HUES64 (cell line): ENCODE data around the gene RPS10. TPM values are rescaled to one million over a fixed set of nuclear protein-coding genes. Genes with fewer than 3 reads are reported as not detected.

Source experiments
- H3K27ac ChIP-seq: 2 replicates; pipeline ENCODE4 v1.7.0; 2013; ENCODE audit warnings: low read depth, low read length, inconsistent platforms
- H3K27me3 ChIP-seq: 2 replicates; pipeline ENCODE4 v1.6.1; 2013; ENCODE audit warnings: mild to moderate bottlenecking, low read length; ENCODE audit not compliant: insufficient read depth
- H3K36me3 ChIP-seq: 2 replicates; pipeline ENCODE4 v1.6.1; 2013; ENCODE audit warnings: mild to moderate bottlenecking, low read length; ENCODE audit not compliant: insufficient read depth
- H3K4me1 ChIP-seq: 2 replicates; pipeline ENCODE4 v1.6.1; 2013; ENCODE audit warnings: mild to moderate bottlenecking, low read length, moderate library complexity; ENCODE audit not compliant: insufficient read depth
- H3K4me3 ChIP-seq: 2 replicates; pipeline ENCODE4 v1.5.1; 2013; ENCODE audit warnings: mild to moderate bottlenecking, low read length, moderate library complexity
- H3K9ac ChIP-seq: 2 replicates; pipeline ENCODE4 v1.6.1; 2013; ENCODE audit warnings: mild to moderate bottlenecking, low read depth, low read length
- H3K9me3 ChIP-seq: 2 replicates; pipeline ENCODE4 v1.6.1; 2013; ENCODE audit warnings: low read depth, low read length; ENCODE audit not compliant: insufficient read depth
- WGBS: fragments of 150-250, 120-280 bp; methylation state at CpG from one replicate; pipeline ENCODE4 v1.1.7; 2013; ENCODE audit warnings: missing lambda C conversion rate; 5-methylcytosine and 5-hydroxymethylcytosine counted together
- polyA plus RNA-seq, 2 experiments: library from polyadenylated mRNA; stranded (reverse); fragments of 50-300 nt; gene quantifications; one replicate each; pipeline ENCODE4 v1.2.3, GENCODE V29; 2013

Gene RPS10
- polyA plus RNA-seq (2013, experiment 1 of 2), result 2,257 TPM
- 2,287 TPM for polyA plus RNA-seq (2013, experiment 2 of 2)

GRCh38 chr6:34425498-34426410, at the start of gene RPS10:
TSS of gene RPS10 (minus strand) at chr6:34426069. CDS start at chr6:34425221, 848 bp downstream.
- Histone ChIP-seq H3K27ac (peak within 1 kb of the TSS; percentile 84), H3K27me3 (no peaks in the 10 kb centered on the region), H3K9me3 (peaks cover 3% of the 10 kb centered on the region; the same call in 1 of the 2 replicates), H3K36me3 (peaks cover 47% of the 10 kb centered on the region), H3K4me3 (peak within 1 kb of the TSS; percentile 98), H3K9ac (peak within 1 kb of the TSS; percentile 100), H3K4me1 (peaks cover 8% of the 10 kb centered on the region; the same call in 1 of the 2 replicates)
- WGBS, result 1% methylated on average over 54 of the region's 58 CpGs

- Histone ChIP-seq H3K4me1 (0 out of 2 replicates have a peak, but pooled peaks cover 6% of the 10 kb centered on the region), H3K9ac (no peak overlapping the region), H3K4me3 (no peak overlapping the region), H3K27ac (no peak overlapping the region), H3K36me3 (no peaks in the 10 kb centered on the region), H3K9me3 (peaks cover 5% of the 10 kb centered on the region; the same call in 1 of the 2 replicates), H3K27me3 (no peaks in the 10 kb centered on the region)
- WGBS, result 74% methylated on average over 5 of the region's 5 CpGs
Observed at GRCh38 chr6:34475238-34475682, 49.4 kb upstream of the RPS10 start.

- Histone ChIP-seq H3K27ac (no peak overlapping the region), H3K4me3 (no peak overlapping the region), H3K9me3 (peaks cover 5% of the 10 kb centered on the region; the same call in 1 of the 2 replicates), H3K9ac (no peak overlapping the region), H3K27me3 (no peaks in the 10 kb centered on the region), H3K4me1 (0 out of 2 replicates have a peak, but pooled peaks cover 6% of the 10 kb centered on the region), H3K36me3 (no peaks in the 10 kb centered on the region)
- WGBS, result 90% methylated on average over 2 of the region's 2 CpGs
Observed at GRCh38 chr6:34474754-34475153, 48.9 kb upstream of the RPS10 start.

GRCh38 chr6:34473967-34474366, 48.1 kb upstream of the RPS10 start:
- H3K36me3 ChIP-seq, result no peaks in the 10 kb centered on the region
- 0 out of 2 replicates have a peak, but pooled peaks cover 6% of the 10 kb centered on the region for H3K4me1 ChIP-seq
- peaks cover 5% of the 10 kb centered on the region; the same call in 1 of the 2 replicates for H3K9me3 ChIP-seq
- H3K4me3 ChIP-seq, result no peak overlapping the region
- H3K9ac ChIP-seq, result no peak overlapping the region
- H3K27ac ChIP-seq, result no peak overlapping the region
- no peaks in the 10 kb centered on the region for H3K27me3 ChIP-seq
- WGBS, result no CpG with 5 or more reads among the region's 1 CpG

GRCh38 chr6:34472425-34472824, 46.6 kb upstream of the RPS10 start:
- Histone ChIP-seq H3K36me3 (no peaks in the 10 kb centered on the region), H3K9ac (no peak overlapping the region), H3K27me3 (no peaks in the 10 kb centered on the region), H3K27ac (no peak overlapping the region), H3K4me1 (0 out of 2 replicates have a peak, but pooled peaks cover 6% of the 10 kb centered on the region), H3K9me3 (peaks cover 5% of the 10 kb centered on the region; the same call in 1 of the 2 replicates), H3K4me3 (no peak overlapping the region)
- 96% methylated on average over 3 of the region's 5 CpGs for WGBS

GRCh38 chr6:34469499-34469898, 43.6 kb upstream of the RPS10 start:
- peaks cover 17% of the 10 kb centered on the region for H3K27me3 ChIP-seq
- peaks cover 5% of the 10 kb centered on the region; the same call in 1 of the 2 replicates for H3K9me3 ChIP-seq
- no peak overlapping the region for H3K9ac ChIP-seq
- no peaks in the 10 kb centered on the region for H3K36me3 ChIP-seq
- H3K4me1 ChIP-seq, result 0 out of 2 replicates have a peak, but pooled peaks cover 3% of the 10 kb centered on the region
- H3K4me3 ChIP-seq, result no peak overlapping the region
- WGBS, result 98% methylated on average over 3 of the region's 3 CpGs
- H3K27ac ChIP-seq, result no peak overlapping the region

GRCh38 chr6:34468378-34468892, 42.6 kb upstream of the RPS10 start:
- Histone ChIP-seq H3K4me3 (no peak overlapping the region), H3K36me3 (no peaks in the 10 kb centered on the region), H3K9ac (no peak overlapping the region), H3K27me3 (peaks cover 17% of the 10 kb centered on the region), H3K27ac (no peak overlapping the region), H3K9me3 (no peaks in the 10 kb centered on the region), H3K4me1 (0 out of 2 replicates have a peak, but pooled peaks cover 3% of the 10 kb centered on the region)
- 84% methylated on average over 3 of the region's 4 CpGs for WGBS

- H3K4me1 ChIP-seq, result 0 out of 2 replicates have a peak, but pooled peaks cover 6% of the 10 kb centered on the region
- no peak overlapping the region for H3K27ac ChIP-seq
- H3K27me3 ChIP-seq, result peaks cover 17% of the 10 kb centered on the region
- 26% methylated on average over 28 of the region's 28 CpGs for WGBS
- peak overlapping the region; percentile 64 for H3K9ac ChIP-seq
- H3K36me3 ChIP-seq, result no peaks in the 10 kb centered on the region
- H3K4me3 ChIP-seq, result peak overlapping the region; percentile 60
- no peaks in the 10 kb centered on the region for H3K9me3 ChIP-seq
Observed at GRCh38 chr6:34466242-34467185, 40.6 kb upstream of the RPS10 start.

- no peaks in the 10 kb centered on the region for H3K36me3 ChIP-seq
- H3K9me3 ChIP-seq, result no peaks in the 10 kb centered on the region
- H3K27ac ChIP-seq, result no peak within 1 kb of the TSS
- WGBS, result 1% methylated on average over 61 of the region's 67 CpGs
- H3K4me3 ChIP-seq, result peak within 1 kb of the TSS; percentile 60
- peaks cover 17% of the 10 kb centered on the region for H3K27me3 ChIP-seq
- H3K4me1 ChIP-seq, result 0 out of 2 replicates have a peak, but pooled peaks cover 6% of the 10 kb centered on the region
- H3K9ac ChIP-seq, result peak within 1 kb of the TSS; percentile 64
Observed at GRCh38 chr6:34465531-34466241, 39.8 kb upstream of the RPS10 start, which contains the start of gene PACSIN1. TSS of gene PACSIN1 (plus strand) at chr6:34466076. CDS start at chr6:34526306, 60,230 bp downstream.

- H3K9me3 ChIP-seq, result no peaks in the 10 kb centered on the region
- no peak overlapping the region for H3K9ac ChIP-seq
- 0 out of 2 replicates have a peak, but pooled peaks cover 6% of the 10 kb centered on the region for H3K4me1 ChIP-seq
- no peak overlapping the region for H3K27ac ChIP-seq
- H3K27me3 ChIP-seq, result peaks cover 17% of the 10 kb centered on the region
- WGBS, result 80% methylated on average over 4 of the region's 4 CpGs
- H3K36me3 ChIP-seq, result no peaks in the 10 kb centered on the region
- no peak overlapping the region for H3K4me3 ChIP-seq
Observed at GRCh38 chr6:34463849-34464248, 38.0 kb upstream of the RPS10 start.
